CD4-positive, alpha-beta memory T cell (primary cell): Measurements from ENCODE around the gene FN1. TPM values are rescaled to one million over a fixed set of nuclear protein-coding genes. Genes with fewer than 3 reads are reported as not detected.

Experiments
- CTCF ChIA-PET: fragments of 350-600 bp; sonication (Branson Sonifier 250); formaldehyde crosslinking; loops from one replicate; lab custom pipeline; 2021; ENCODE audit warnings: inconsistent platforms; ENCODE audit not compliant: partially characterized antibody; lab: Charles Lee
- POLR2A ChIA-PET: fragments of 350-600 bp; sonication (Branson Sonifier 250); formaldehyde crosslinking; loops from one replicate; lab custom pipeline; 2021; ENCODE audit not compliant: partially characterized antibody; lab: Charles Lee
- DNase-seq, 5 donors: peaks; one replicate each; pipeline versions ENCODE4 v3.0.0 to v3.0.0-alpha.2; 2020 to 2022; ENCODE audit warnings: mixed read lengths in 1 of 5
- H3K27ac ChIP-seq: one replicate; pipeline ENCODE4 v1.7.0; 2013; ENCODE audit warnings: low read depth, low read length
- H3K27me3 ChIP-seq: 2 replicates; pipeline ENCODE4 v1.7.0; 2013; ENCODE audit warnings: mild to moderate bottlenecking, low read length, moderate library complexity; ENCODE audit not compliant: insufficient read depth
- H3K36me3 ChIP-seq: 2 replicates; pipeline ENCODE4 v1.7.0; 2013; ENCODE audit warnings: mild to moderate bottlenecking, low read length, moderate library complexity; ENCODE audit not compliant: insufficient read depth
- H3K4me1 ChIP-seq: 2 replicates; pipeline ENCODE4 v1.7.0; 2013; ENCODE audit warnings: mild to moderate bottlenecking, low read length, moderate library complexity; ENCODE audit not compliant: insufficient read depth
- H3K4me3 ChIP-seq, 2 donors: one replicate each; pipeline ENCODE4 v1.7.0; 2013; ENCODE audit warnings: low read length in 2 of 2, mild to moderate bottlenecking in 1 of 2
- H3K9me3 ChIP-seq, 2 donors: one replicate each; pipeline ENCODE4 v1.7.0; 2013; ENCODE audit warnings: low read length in 2 of 2, control low read depth in 1 of 2; ENCODE audit not compliant: control insufficient read depth in 1 of 2
- H3K27ac Mint-ChIP-seq, 7 donors: one replicate each; pipeline ENCODE4 v1.8.0; 2020 to 2021; ENCODE audit warnings: mixed read lengths in 7 of 7, mild to moderate bottlenecking in 6 of 7, inconsistent platforms in 3 of 7, moderate library complexity in 3 of 7
- H3K27me3 Mint-ChIP-seq, 2 donors: one replicate each; pipeline ENCODE4 v1.8.0; 2020 to 2021; ENCODE audit warnings: mixed read lengths in 2 of 2
- H3K36me3 Mint-ChIP-seq, 2 donors: one replicate each; pipeline ENCODE4 v1.8.0; 2020 to 2021; ENCODE audit warnings: mixed read lengths in 2 of 2, inconsistent platforms in 1 of 2, mild to moderate bottlenecking in 1 of 2
- H3K4me1 Mint-ChIP-seq, 4 donors: one replicate each; pipeline ENCODE4 v1.8.0; 2020 to 2021; ENCODE audit warnings: mixed read lengths in 4 of 4, mild to moderate bottlenecking in 1 of 4
- H3K4me3 Mint-ChIP-seq, 8 donors: one replicate each; pipeline ENCODE4 v1.8.0; 2020 to 2021; ENCODE audit warnings: mixed read lengths in 8 of 8, mild to moderate bottlenecking in 7 of 8, moderate library complexity in 6 of 8, inconsistent platforms in 3 of 8
- H3K9me3 Mint-ChIP-seq, 8 donors: one replicate each; pipeline ENCODE4 v1.8.0; 2020 to 2021; ENCODE audit warnings: mixed read lengths in 8 of 8, mild to moderate bottlenecking in 5 of 8, inconsistent platforms in 3 of 8, moderate library complexity in 1 of 8
- intact Hi-C: fragments of 100-400 bp; cut with micrococcal nuclease; formaldehyde crosslinking; loops from one replicate; pipeline ENCODE4 v1.15.1; 2023
- polyA plus RNA-seq, 2 donors: library from polyadenylated mRNA; unstranded; fragments of 300-500 nt; fragmentation: Illumina TruSeq; gene quantifications; one replicate each; pipeline ENCODE4 v1.2.3, GENCODE V29; 2021
- total RNA-seq, 2 experiments: library from RNA; stranded (reverse); gene quantifications; one replicate each; pipeline ENCODE4 v1.2.3, GENCODE V29; 2021

Gene FN1
- total and polyA plus RNA-seq, 4 experiments from 2014 or later, result 0.38 to 1.2 TPM; not detected in 2

GRCh38 chr2:215386566-215386965, 49.3 kb downstream of the FN1 start:
- no peak overlapping the region for H3K4me3 Mint-ChIP-seq
- CTCF ChIA-PET, result no interaction called here
- no peak overlapping the region for H3K27ac Mint-ChIP-seq
- intact Hi-C loops, result no loop called here
- Histone ChIP-seq H3K27ac (no peak overlapping the region), H3K9me3 (no peaks in the 10 kb centered on the region), H3K36me3 (no peaks in the 10 kb centered on the region), H3K4me3 (no peak overlapping the region), H3K27me3 (no peaks in the 10 kb centered on the region), H3K4me1 (no peaks in the 10 kb centered on the region)
- DNase-seq, result no peak
- POLR2A ChIA-PET, result no interaction called here
- H3K9me3 Mint-ChIP-seq, result peaks cover 0 to 2% (median 0%) of the 10 kb centered on the region in 8 donors
- H3K4me1 Mint-ChIP-seq, result no peaks in the 10 kb centered on the region
- H3K27me3 Mint-ChIP-seq, result no peaks in the 10 kb centered on the region
- no peaks in the 10 kb centered on the region for H3K36me3 Mint-ChIP-seq

- no peak overlapping the region for H3K4me3 ChIP-seq
- Mint-ChIP-seq H3K4me1 (no peaks in the 10 kb centered on the region), H3K36me3 (no peaks in the 10 kb centered on the region), H3K27ac (peak overlapping the region in 1 of 7 donors; percentile 57), H3K9me3 (peaks cover 0 to 2% (median 0%) of the 10 kb centered on the region in 8 donors), H3K4me3 (no peak overlapping the region), H3K27me3 (no peaks in the 10 kb centered on the region)
- no peaks in the 10 kb centered on the region for H3K9me3 ChIP-seq
- ChIA-PET POLR2A (no interaction called here), CTCF (no interaction called here)
- H3K27ac ChIP-seq, result no peak overlapping the region
- no peaks in the 10 kb centered on the region for H3K36me3 ChIP-seq
- no peak for DNase-seq
- no peaks in the 10 kb centered on the region for H3K27me3 ChIP-seq
- intact Hi-C loops, result no loop called here
- H3K4me1 ChIP-seq, result no peaks in the 10 kb centered on the region
These were observed 51.2 kb downstream of the FN1 start for GRCh38 chr2:215384710-215385109.

GRCh38 chr2:215383652-215384279, 52.1 kb downstream of the FN1 start:
- CTCF ChIA-PET, result no interaction called here
- intact Hi-C loops, result no loop called here
- H3K4me1 Mint-ChIP-seq, result no peaks in the 10 kb centered on the region

GRCh38 chr2:215382480-215382879, 53.4 kb downstream of the FN1 start:
- Histone ChIP-seq H3K4me1 (no peaks in the 10 kb centered on the region), H3K9me3 (no peaks in the 10 kb centered on the region), H3K4me3 (no peak overlapping the region), H3K27me3 (no peaks in the 10 kb centered on the region), H3K27ac (no peak overlapping the region), H3K36me3 (no peaks in the 10 kb centered on the region)
- Mint-ChIP-seq H3K4me3 (no peak overlapping the region), H3K4me1 (no peaks in the 10 kb centered on the region), H3K36me3 (no peaks in the 10 kb centered on the region), H3K27me3 (no peaks in the 10 kb centered on the region), H3K9me3 (peaks cover 0 to 2% (median 0%) of the 10 kb centered on the region in 8 donors), H3K27ac (no peak overlapping the region)
- no peak for DNase-seq
- ChIA-PET CTCF (no interaction called here), POLR2A (no interaction called here)
- intact Hi-C loops, result no loop called here

More at GRCh38 chr2:215383652-215384279, 52.1 kb downstream of the FN1 start:
- Mint-ChIP-seq H3K9me3 (peaks cover 0 to 2% (median 0%) of the 10 kb centered on the region in 8 donors), H3K27me3 (no peaks in the 10 kb centered on the region), H3K36me3 (no peaks in the 10 kb centered on the region), H3K27ac (no peak overlapping the region), H3K4me3 (no peak overlapping the region)
- H3K9me3 ChIP-seq, result no peaks in the 10 kb centered on the region
- POLR2A ChIA-PET, result no interaction called here
- no peak overlapping the region for H3K27ac ChIP-seq
- no peaks in the 10 kb centered on the region for H3K27me3 ChIP-seq
- H3K36me3 ChIP-seq, result no peaks in the 10 kb centered on the region
- H3K4me3 ChIP-seq, result no peak overlapping the region
- no peaks in the 10 kb centered on the region for H3K4me1 ChIP-seq
- DNase-seq, result no peak

- no peak overlapping the region for H3K4me3 ChIP-seq
- no peaks in the 10 kb centered on the region for H3K27me3 Mint-ChIP-seq
- no peaks in the 10 kb centered on the region for H3K36me3 ChIP-seq
- no peaks in the 10 kb centered on the region for H3K4me1 ChIP-seq
- H3K4me3 Mint-ChIP-seq, result no peak overlapping the region
- no peak overlapping the region for H3K27ac Mint-ChIP-seq
- H3K36me3 Mint-ChIP-seq, result no peaks in the 10 kb centered on the region
- no peak overlapping the region for H3K27ac ChIP-seq
- DNase-seq, result no peak
- no peaks in the 10 kb centered on the region for H3K27me3 ChIP-seq
- H3K9me3 Mint-ChIP-seq, result peaks cover 0 to 2% (median 0%) of the 10 kb centered on the region in 8 donors
- intact Hi-C loops, result no loop called here
- no peaks in the 10 kb centered on the region for H3K9me3 ChIP-seq
- H3K4me1 Mint-ChIP-seq, result no peaks in the 10 kb centered on the region
- POLR2A ChIA-PET, result no interaction called here
- CTCF ChIA-PET, result no interaction called here
These were observed 53.9 kb downstream of the FN1 start for GRCh38 chr2:215382011-215382410.

GRCh38 chr2:215380699-215381098, 55.2 kb downstream of the FN1 start:
- no peaks in the 10 kb centered on the region for H3K27me3 Mint-ChIP-seq
- intact Hi-C loops, result no loop called here
- H3K4me1 ChIP-seq, result no peaks in the 10 kb centered on the region
- H3K9me3 ChIP-seq, result no peaks in the 10 kb centered on the region
- H3K4me3 Mint-ChIP-seq, result no peak overlapping the region
- no peak overlapping the region for H3K27ac Mint-ChIP-seq
- no peak overlapping the region for H3K27ac ChIP-seq
- no peaks in the 10 kb centered on the region for H3K9me3 Mint-ChIP-seq
- no peaks in the 10 kb centered on the region for H3K27me3 ChIP-seq
- POLR2A ChIA-PET, result no interaction called here
- H3K36me3 ChIP-seq, result no peaks in the 10 kb centered on the region
- H3K4me1 Mint-ChIP-seq, result no peaks in the 10 kb centered on the region
- no peak overlapping the region for H3K4me3 ChIP-seq
- H3K36me3 Mint-ChIP-seq, result peaks cover 0 to 1% of the 10 kb centered on the region in 2 donors
- CTCF ChIA-PET, result no interaction called here
- no peak for DNase-seq

GRCh38 chr2:215379948-215380347, 55.9 kb downstream of the FN1 start:
- DNase-seq, result no peak
- ChIA-PET POLR2A (no interaction called here), CTCF (no interaction called here)
- no peak overlapping the region for H3K27ac ChIP-seq
- no peaks in the 10 kb centered on the region for H3K27me3 ChIP-seq
- intact Hi-C loops, result no loop called here
- no peaks in the 10 kb centered on the region for H3K4me1 ChIP-seq
- Mint-ChIP-seq H3K36me3 (peaks cover 1 to 9% of the 10 kb centered on the region in 2 donors), H3K4me3 (peak overlapping the region in 1 of 8 donors; percentile 8), H3K9me3 (no peaks in the 10 kb centered on the region), H3K27ac (no peak overlapping the region), H3K4me1 (no peaks in the 10 kb centered on the region), H3K27me3 (no peaks in the 10 kb centered on the region)
- no peaks in the 10 kb centered on the region for H3K36me3 ChIP-seq
- H3K4me3 ChIP-seq, result no peak overlapping the region
- H3K9me3 ChIP-seq, result no peaks in the 10 kb centered on the region
